NCI-H345 (cell line): ENCODE measurements around the gene CSF3.
"Not testable (repeated sequence)": the region's sequence is repeated elsewhere in the genome, so short reads cannot be mapped to it uniquely, and the experiment has no call there.

Experiments used
- DNase-seq: peaks from one replicate; lab custom pipeline; 2025; lab: John Stamatoyannopoulos, UW

The CSF3 gene

GRCh38 chr17:39997543-39997942 is 17.7 kb upstream of the CSF3 start:
- no peak for DNase-seq

- no peak for DNase-seq
These were observed 16.2 kb upstream of the CSF3 start for GRCh38 chr17:39999067-39999466.

- DNase-seq = no peak
These were observed 15.1 kb upstream of the CSF3 start for GRCh38 chr17:40000161-40000560.

- DNase-seq = not testable (repeated sequence)
These were observed 13.9 kb upstream of the CSF3 start for GRCh38 chr17:40001335-40001734.

- no peak for DNase-seq
These were observed 11.2 kb upstream of the CSF3 start for GRCh38 chr17:40004072-40004471.

- no peak for DNase-seq
These were observed 10.5 kb upstream of the CSF3 start for GRCh38 chr17:40004712-40005111.

- no peak for DNase-seq
These were observed 9.7 kb upstream of the CSF3 start for GRCh38 chr17:40005520-40005919.

GRCh38 chr17:40010946-40011500 is 4.2 kb upstream of the CSF3 start:
- not testable (repeated sequence) for DNase-seq

GRCh38 chr17:40012017-40012647 is 3.1 kb upstream of the CSF3 start:
- DNase-seq = not testable (repeated sequence)

GRCh38 chr17:40014375-40014980 is 762 bp upstream of the CSF3 start:
- DNase-seq = no peak

- DNase-seq = no peak
These were observed 1.1 kb downstream of the CSF3 start for GRCh38 chr17:40015998-40016985.

- DNase-seq = no peak
These were observed 2.3 kb downstream of the CSF3 start for GRCh38 chr17:40017422-40018080.

- DNase-seq = no peak
These were observed 3.2 kb downstream of the CSF3 start for GRCh38 chr17:40018211-40019121.

- DNase-seq = no peak
These were observed 4.1 kb downstream of the CSF3 start for GRCh38 chr17:40019140-40019991.

- DNase-seq = no peak
These were observed 4.9 kb downstream of the CSF3 start for GRCh38 chr17:40020146-40020545.

- DNase-seq = no peak
These were observed 6.3 kb downstream of the CSF3 start for GRCh38 chr17:40021451-40021971.

GRCh38 chr17:40022497-40022896 is 7.3 kb downstream of the CSF3 start:
- DNase-seq = no peak

GRCh38 chr17:40022961-40023541 is 7.8 kb downstream of the CSF3 start:
- DNase-seq = no peak

- no peak for DNase-seq
These were observed 8.5 kb downstream of the CSF3 start for GRCh38 chr17:40023590-40024292.
